Panc1 (cell line): ENCODE data around the gene DCUN1D1. TPM values are rescaled to one million over a fixed set of nuclear protein-coding genes. Genes with fewer than 3 reads are reported as not detected.

Experiments
- ATAC-seq: fragments of 200-7000 bp; cut with Tn5 transposase; 2 replicates; pipeline ENCODE4 v1.9.1; 2020; ENCODE audit warnings: mild to moderate bottlenecking, moderate library complexity
- BruUV-seq: library from RNA; stranded (reverse); fragments of 400-500 nt; replicated peaks from 2 replicates; lab custom pipeline; 2021; lab: Mats Ljungman, UMichigan
- CTCF ChIA-PET: fragments of 300-600 bp; sonication (Branson Sonifier 250); formaldehyde crosslinking; loops from one replicate; lab custom pipeline; 2022; ENCODE audit warnings: antibody characterized with exemption; lab: Charles Lee
- POLR2A ChIA-PET: fragments of 300-600 bp; sonication (Branson Sonifier 250); formaldehyde crosslinking; loops from one replicate; lab custom pipeline; 2022; ENCODE audit warnings: antibody characterized with exemption; lab: Charles Lee
- DNase-seq: peaks from one replicate; pipeline ENCODE4 v3.0.0-alpha.2; 2010; ENCODE audit warnings: low read depth, low spot score
- H3K27ac ChIP-seq: 2 replicates; pipeline ENCODE4 v1.5.1; 2011; ENCODE audit warnings: mild to moderate bottlenecking, low read length, inconsistent platforms
- H3K27me3 ChIP-seq: fragments of 200-500 bp; sonication (Bioruptor generic); 2 replicates; pipeline ENCODE4 v1.6.0; 2014; ENCODE audit warnings: low read length, inconsistent platforms; ENCODE audit not compliant: control insufficient read depth, insufficient read depth
- H3K36me3 ChIP-seq: fragments of 200-500 bp; sonication (Bioruptor generic); 2 replicates; pipeline ENCODE4 v1.5.1; 2014; ENCODE audit warnings: inconsistent platforms, mild to moderate bottlenecking, low read length, moderate library complexity; ENCODE audit not compliant: control insufficient read depth, insufficient read depth
- H3K4me1 ChIP-seq: 2 replicates; pipeline ENCODE4 v1.5.1; 2011; ENCODE audit warnings: inconsistent platforms, mild to moderate bottlenecking, low read length, moderate library complexity; ENCODE audit not compliant: control insufficient read depth, insufficient read depth
- H3K4me3 ChIP-seq, 2 experiments: 2 replicates each; pipeline ENCODE4 v1.5.1; 2011 to 2012; ENCODE audit warnings: low read depth in 2 of 2, low read length in 2 of 2, mild to moderate bottlenecking in 2 of 2, inconsistent platforms in 1 of 2, moderate library complexity in 1 of 2
- H3K9me3 ChIP-seq: fragments of 200-500 bp; sonication (Bioruptor generic); 2 replicates; pipeline ENCODE4 v1.5.1; 2014; ENCODE audit warnings: low read depth, mild to moderate bottlenecking, inconsistent platforms, low read length, moderate library complexity; ENCODE audit not compliant: control insufficient read depth, insufficient read depth
- CTCF ChIP-seq: fragments of 450-650 bp; IDR thresholded peaks from 2 replicates; pipeline ENCODE4 v1.5.1; 2017; ENCODE audit warnings: mild to moderate bottlenecking
- POLR2AphosphoS5 ChIP-seq: IDR thresholded peaks from 2 replicates; pipeline ENCODE4 v1.6.1; 2012; ENCODE audit warnings: mild to moderate bottlenecking, low read depth, low read length, moderate library complexity
- REST ChIP-seq, 2 experiments: IDR thresholded peaks; 2 replicates each; pipeline ENCODE4 v1.6.1; 2011 to 2012; ENCODE audit warnings: low read depth in 2 of 2, control low read depth in 1 of 2, low read length in 1 of 2, mild to moderate bottlenecking in 1 of 2, moderate library complexity in 1 of 2; ENCODE audit not compliant: insufficient read depth in 1 of 2
- SIN3A ChIP-seq: IDR thresholded peaks from 2 replicates; pipeline ENCODE4 v1.6.1; 2012; ENCODE audit warnings: low read depth, mild to moderate bottlenecking, low read length, moderate library complexity, borderline replicate concordance; ENCODE audit not compliant: insufficient read depth
- TCF7L2 ChIP-seq: IDR thresholded peaks from 2 replicates; pipeline ENCODE4 v1.6.1; 2011; ENCODE audit warnings: mild to moderate bottlenecking, low read depth, low read length, inconsistent platforms
- in situ Hi-C: cut with HindIII; loops from 2 replicates; pipeline ENCODE4 v1.10.0; 2016; ENCODE audit warnings: low sequenced_read_pairs, low pct_unique_long_range_greater_than_20kb
- intact Hi-C: fragments of 100-400 bp; cut with micrococcal nuclease; formaldehyde crosslinking; loops from one replicate; pipeline ENCODE4 v1.10.0; 2022; ENCODE audit not compliant: unreplicated experiment
- total RNA-seq: library from RNA; stranded (reverse); gene quantifications from one replicate; pipeline ENCODE4 v1.2.1, GENCODE V29; 2021; ENCODE audit not compliant: unreplicated experiment

DCUN1D1 gene
- total RNA-seq, 1 experiment from 2014 or later = 68.1 TPM

DNA sequence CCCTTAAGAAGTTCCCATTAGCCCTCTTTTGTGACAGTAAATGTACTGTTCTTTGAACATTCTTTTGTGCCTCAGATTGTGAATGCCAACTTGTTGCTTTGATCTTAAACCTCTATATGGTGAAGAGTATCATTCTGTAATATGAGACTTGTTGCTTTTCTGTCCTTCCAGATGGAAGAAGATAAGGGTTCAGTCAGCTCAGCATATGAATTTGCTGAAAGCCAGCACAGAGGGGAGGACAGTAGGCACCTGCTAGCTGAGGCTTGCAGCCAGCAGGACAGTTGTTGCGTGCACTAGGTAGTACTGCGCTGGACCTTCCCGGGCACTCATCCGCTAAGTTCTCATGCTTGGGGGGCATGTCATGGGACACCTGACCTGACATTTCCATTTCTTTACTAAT, 74.7 kb downstream of the DCUN1D1 start:
- H3K9me3 ChIP-seq = no peaks in the 10 kb centered on the region
- peaks cover 5% of the 10 kb centered on the region for H3K36me3 ChIP-seq
- H3K4me3 ChIP-seq = no peak overlapping the region
- ATAC-seq (no peak), DNase-seq (no peak)
- BruUV-seq = no TSS peak
- ChIA-PET CTCF (no interaction called here), POLR2A (no interaction called here)
- H3K27me3 ChIP-seq = no peaks in the 10 kb centered on the region
- TF ChIP-seq REST (IDR thresholded peaks at IDR 0.05; ENCODE audit: insufficient read depth in 1 of 2, low read depth in 2 of 2, low read length in 1 of 2) (no peak), CTCF (no peak), POLR2AphosphoS5 (no peak), TCF7L2 (no peak), SIN3A (no peak)
- no peaks in the 10 kb centered on the region for H3K4me1 ChIP-seq
- no peak overlapping the region for H3K27ac ChIP-seq
- intact Hi-C loops (loop anchor here (10.0 kb wide), 1 partner anchor 191 kb away; no protein-coding TSS in a partner anchor), in situ Hi-C loops (no loop called here)

DNA sequence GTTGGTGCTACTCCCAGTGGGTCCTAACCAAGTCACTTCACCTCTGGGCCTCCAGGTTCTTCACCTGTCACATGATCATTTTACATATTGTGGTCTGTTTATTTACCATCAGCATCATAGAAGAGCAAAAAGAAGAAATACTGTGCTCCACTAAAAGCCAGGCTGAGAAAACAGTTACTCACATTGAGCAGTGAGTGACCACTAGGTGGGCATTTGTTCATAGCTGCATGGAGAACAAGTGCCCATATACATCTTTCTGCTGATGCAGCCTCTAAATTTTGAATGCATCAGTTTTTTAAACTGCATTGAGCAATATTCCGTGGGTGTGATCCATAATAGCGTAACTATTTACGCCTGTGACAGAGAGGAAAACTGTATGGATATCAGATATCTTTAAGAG, 76.2 kb downstream of the DCUN1D1 start:
- ChIA-PET CTCF (interaction anchor here (0.6 kb wide), 1 partner anchor 215 kb away, joined by 5 read pairs; no protein-coding TSS in a partner anchor), POLR2A (no interaction called here)
- H3K27ac ChIP-seq = no peak overlapping the region
- no TSS peak for BruUV-seq
- H3K36me3 ChIP-seq = peaks cover 5% of the 10 kb centered on the region
- in situ Hi-C loops (no loop called here), intact Hi-C loops (loop anchor here (10.0 kb wide), 1 partner anchor 189 kb away; no protein-coding TSS in a partner anchor)
- no peaks in the 10 kb centered on the region for H3K4me1 ChIP-seq
- ATAC-seq (peak; percentile 60; the same call in 1 of the 2 replicates), DNase-seq (no peak)
- no peak overlapping the region for H3K4me3 ChIP-seq
- H3K9me3 ChIP-seq = no peaks in the 10 kb centered on the region
- no peaks in the 10 kb centered on the region for H3K27me3 ChIP-seq
- TF ChIP-seq REST (IDR thresholded peaks at IDR 0.05; ENCODE audit: insufficient read depth in 1 of 2, low read depth in 2 of 2, low read length in 1 of 2) (no peak), CTCF (peak; percentile 38), TCF7L2 (no peak)
